NCI-H2107 (cell line): Measurements from ENCODE around the gene SHMT1.

Experiments
- DNase-seq: peaks from one replicate; lab custom pipeline; 2025; lab: John Stamatoyannopoulos, UW

Gene SHMT1

GRCh38 chr17:18281788-18282187 lies 81.6 kb downstream of the SHMT1 start:
- no peak for DNase-seq

DNA sequence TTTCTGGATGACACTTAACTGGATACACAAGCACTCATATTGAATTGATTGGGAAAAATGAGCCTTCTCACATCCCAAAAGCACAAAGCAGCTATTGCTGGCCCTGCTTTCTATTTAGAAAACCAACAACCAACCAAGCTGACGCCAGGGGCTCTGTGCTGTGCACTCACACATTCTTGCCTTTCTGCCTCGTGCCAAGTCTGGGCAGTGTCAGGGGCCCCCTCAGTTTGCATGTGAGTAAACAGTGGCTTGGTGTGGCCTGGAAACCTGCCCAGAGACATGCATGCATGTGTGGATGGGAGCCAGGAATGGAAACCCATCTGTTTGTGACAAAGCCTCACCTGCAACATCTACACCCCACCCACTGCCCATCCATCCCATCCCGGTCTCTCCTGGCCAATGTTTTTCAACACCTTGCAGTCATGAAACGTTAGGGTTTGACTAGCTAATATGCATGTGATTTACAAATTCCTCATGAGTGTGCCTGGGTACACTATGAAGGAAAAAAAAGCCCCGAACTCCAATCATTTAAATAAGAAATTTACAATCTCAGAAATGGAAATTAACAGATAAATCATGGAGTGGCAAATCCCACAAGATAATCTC lies 82.5 kb downstream of the SHMT1 start:
- no peak for DNase-seq

DNA sequence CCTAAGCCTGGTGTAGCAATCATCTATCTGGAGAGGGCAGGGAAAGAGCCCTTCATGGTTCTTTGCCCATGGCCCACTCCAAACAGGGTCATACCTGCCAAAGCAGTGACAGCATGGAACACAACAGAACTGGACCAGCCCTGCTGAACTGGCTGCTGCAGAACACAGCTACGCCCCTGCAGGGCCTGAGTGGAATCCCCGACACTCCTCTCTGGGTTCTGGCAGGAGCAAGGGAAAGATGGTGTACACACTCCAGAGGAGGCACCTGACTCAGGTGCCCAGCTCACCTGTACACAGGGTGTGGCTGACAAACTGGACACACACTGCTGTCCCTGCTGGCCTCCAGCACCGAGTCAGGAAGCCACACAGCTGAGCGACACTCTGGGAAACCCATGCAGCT lies 83.1 kb downstream of the SHMT1 start:
- DNase-seq: no peak

DNA sequence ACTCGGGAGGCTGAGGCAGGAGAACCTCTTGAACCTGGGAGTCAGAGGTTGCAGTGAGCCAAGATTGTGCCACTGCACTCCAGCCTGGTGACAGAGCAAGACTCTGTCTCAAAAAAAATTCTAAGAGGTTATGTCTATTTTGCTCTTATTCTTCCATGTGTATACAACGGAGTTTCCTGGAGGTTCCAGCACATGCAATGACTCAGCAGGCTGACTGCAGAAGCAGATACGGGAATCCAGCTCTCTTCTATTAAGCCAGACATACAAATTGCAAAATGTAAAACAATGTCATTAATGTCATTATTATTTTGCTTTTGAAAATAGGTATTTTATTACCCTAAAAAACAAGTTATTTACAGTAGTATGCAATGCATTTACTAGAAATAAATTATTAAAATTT lies 84.5 kb downstream of the SHMT1 start:
- DNase-seq: no peak
